H1 (cell line): ENCODE data around the gene HMCN1. TPM values are rescaled to one million over a fixed set of nuclear protein-coding genes. Genes with fewer than 3 reads are reported as not detected.
A peak's percentile ranks its signal among the peaks of the same experiment; 100 is the strongest.

Experiments
- CTCF ChIA-PET: fragments of 300-600 bp; sonication (Branson Sonifier 250); formaldehyde crosslinking; loops from one replicate; lab custom pipeline; 2021; ENCODE audit not compliant: partially characterized antibody; lab: Charles Lee
- POLR2A ChIA-PET: fragments of 300-600 bp; sonication (Branson Sonifier 250); formaldehyde crosslinking; loops from one replicate; lab custom pipeline; 2021; ENCODE audit warnings: inconsistent platforms; ENCODE audit not compliant: partially characterized antibody; lab: Charles Lee
- DNase-seq, 2 experiments: peaks; one replicate each; pipeline versions ENCODE4 v3.0.0 to v3.0.0-alpha.2; 2010 to 2022; ENCODE audit warnings: low spot score in 2 of 2, low read depth in 1 of 2, mixed read lengths in 1 of 2
- FAIRE-seq: peaks from 2 replicates; lab custom pipeline; 2011; peaks lifted over from hg19 to GRCh38; lab: Jason Lieb, UNC
- H2AFZ ChIP-seq: 2 replicates; pipeline ENCODE4 v1.8.1; 2012; ENCODE audit warnings: low read length, inconsistent platforms
- H2AK5ac ChIP-seq: 2 replicates; pipeline ENCODE4 v1.6.1; 2013; ENCODE audit warnings: low read depth, low read length
- H2BK120ac ChIP-seq: replicated peaks from 2 replicates; pipeline ENCODE3; 2013; ENCODE audit warnings: low read depth, low read length, inconsistent platforms
- H2BK12ac ChIP-seq: 2 replicates; pipeline ENCODE4 v1.6.1; 2013; ENCODE audit warnings: low read depth, low read length
- H2BK15ac ChIP-seq: 2 replicates; pipeline ENCODE4 v1.6.1; 2013; ENCODE audit warnings: low read length
- H2BK20ac ChIP-seq: 2 replicates; pipeline ENCODE4 v1.6.1; 2013; ENCODE audit warnings: low read length
- H2BK5ac ChIP-seq: 2 replicates; pipeline ENCODE4 v1.6.1; 2013; ENCODE audit warnings: low read depth, low read length
- H3K14ac ChIP-seq: 2 replicates; pipeline ENCODE4 v1.6.1; 2013; ENCODE audit warnings: inconsistent platforms; ENCODE audit not compliant: insufficient read length
- H3K18ac ChIP-seq: 2 replicates; pipeline ENCODE4 v1.6.1; 2013; ENCODE audit warnings: low read length; ENCODE audit errors: extremely low read depth
- H3K23ac ChIP-seq: 2 replicates; pipeline ENCODE4 v1.6.1; 2013; ENCODE audit warnings: inconsistent platforms; ENCODE audit not compliant: insufficient read length
- H3K23me2 ChIP-seq: 2 replicates; pipeline ENCODE4 v1.6.1; 2013; ENCODE audit warnings: low read depth, low read length
- H3K27ac ChIP-seq: 2 replicates; pipeline ENCODE4 v1.6.1; 2011; ENCODE audit warnings: low read depth, low read length, inconsistent platforms
- H3K27me3 ChIP-seq, 4 experiments: replicated peaks in 1 of 4; 1 replicate in 1 of 4; 2 replicates in 3 of 4; pipeline versions ENCODE4 v1.6.1 to v1.8.1; 2011 to 2013; ENCODE audit warnings: low read length in 3 of 4, mild to moderate bottlenecking in 3 of 4, inconsistent platforms in 2 of 4, mixed read lengths in 2 of 4, moderate library complexity in 1 of 4; ENCODE audit not compliant: control insufficient read depth in 3 of 4, insufficient read depth in 3 of 4; ENCODE audit errors: extremely low read depth in 1 of 4
- H3K36me3 ChIP-seq, 4 experiments: 2 replicates each; pipeline versions ENCODE4 v1.6.1 to v1.8.1; 2011 to 2013; ENCODE audit warnings: mild to moderate bottlenecking in 4 of 4, low read length in 3 of 4, moderate library complexity in 2 of 4, control low read depth in 1 of 4, inconsistent platforms in 1 of 4; ENCODE audit not compliant: insufficient read depth in 4 of 4, control insufficient read depth in 2 of 4
- H3K4ac ChIP-seq: replicated peaks from 2 replicates; pipeline ENCODE3; 2013; ENCODE audit warnings: low read length, low read depth, mixed read lengths, inconsistent platforms; ENCODE audit not compliant: insufficient read length
- H3K4me1 ChIP-seq, 4 experiments: replicated peaks in 1 of 4; 1 replicate in 1 of 4; 2 replicates in 3 of 4; pipeline versions ENCODE4 v1.6.1 to v1.8.1; 2011 to 2013; ENCODE audit warnings: low read length in 3 of 4, inconsistent platforms in 2 of 4, mixed read lengths in 1 of 4; ENCODE audit not compliant: insufficient read depth in 4 of 4, control insufficient read depth in 3 of 4
- H3K4me2 ChIP-seq, 2 experiments: 2 replicates each; pipeline versions ENCODE4 v1.6.1 to v1.8.1; 2011 to 2013; ENCODE audit warnings: low read depth in 2 of 2, low read length in 2 of 2, control low read depth in 1 of 2, inconsistent platforms in 1 of 2, mild to moderate bottlenecking in 1 of 2; ENCODE audit not compliant: insufficient read depth in 1 of 2
- H3K4me3 ChIP-seq, 4 experiments: fragments of 200-600, 300-600 bp in 1 of 4; sonication (generic), shearing (Covaris generic), sonication (Bioruptor Twin) in 1 of 4; 2 replicates each; pipeline versions ENCODE4 v1.5.1 to v1.8.1; 2011 to 2016; ENCODE audit warnings: low read length in 4 of 4, low read depth in 3 of 4, control low read depth in 2 of 4, inconsistent platforms in 2 of 4, mild to moderate bottlenecking in 2 of 4, mixed read lengths in 1 of 4, moderate library complexity in 1 of 4; ENCODE audit not compliant: insufficient read depth in 2 of 4; ENCODE audit errors: extremely low read depth in 1 of 4
- H3K56ac ChIP-seq: replicated peaks from 2 replicates; pipeline ENCODE3; 2013; ENCODE audit warnings: low read depth, mild to moderate bottlenecking, mixed read lengths, low read length, inconsistent platforms; ENCODE audit not compliant: insufficient read length
- H3K79me1 ChIP-seq: 2 replicates; pipeline ENCODE4 v1.6.1; 2013; ENCODE audit warnings: low read depth, low read length, control low read depth
- H3K79me2 ChIP-seq, 2 experiments: 2 replicates each; pipeline versions ENCODE4 v1.6.1 to v1.8.1; 2012 to 2013; ENCODE audit warnings: low read length in 2 of 2, mild to moderate bottlenecking in 2 of 2, inconsistent platforms in 1 of 2; ENCODE audit not compliant: insufficient read depth in 2 of 2, control insufficient read depth in 1 of 2
- H3K9ac ChIP-seq, 4 experiments: replicated peaks in 1 of 4; 1 replicate in 1 of 4; 2 replicates in 3 of 4; pipeline versions ENCODE4 v1.6.1 to v1.8.1; 2011 to 2013; ENCODE audit warnings: low read depth in 3 of 4, low read length in 3 of 4, control low read depth in 2 of 4, mild to moderate bottlenecking in 2 of 4, moderate library complexity in 2 of 4, inconsistent platforms in 1 of 4; ENCODE audit errors: extremely low read depth in 1 of 4
- H3K9me3 ChIP-seq, 2 experiments: 2 replicates each; pipeline versions ENCODE4 v1.6.1 to v1.8.1; 2012 to 2013; ENCODE audit warnings: mild to moderate bottlenecking in 2 of 2, moderate library complexity in 2 of 2, control low read depth in 1 of 2, inconsistent platforms in 1 of 2, low read depth in 1 of 2, low read length in 1 of 2, mixed read lengths in 1 of 2; ENCODE audit not compliant: insufficient read depth in 2 of 2
- H4K20me1 ChIP-seq, 2 experiments: replicated peaks in 1 of 2; 2 replicates each; pipeline versions ENCODE3 to v1.8.1; 2011 to 2013; ENCODE audit warnings: inconsistent platforms in 2 of 2, low read length in 2 of 2, mild to moderate bottlenecking in 1 of 2; ENCODE audit not compliant: insufficient read depth in 2 of 2, control insufficient read depth in 1 of 2
- H4K5ac ChIP-seq: 2 replicates; pipeline ENCODE4 v1.6.1; 2013; ENCODE audit warnings: low read length, low read depth, mixed read lengths, inconsistent platforms; ENCODE audit not compliant: insufficient read length
- H4K8ac ChIP-seq: 2 replicates; pipeline ENCODE4 v1.8.0; 2013; ENCODE audit warnings: mild to moderate bottlenecking, moderate library complexity, low read length, inconsistent platforms; ENCODE audit not compliant: insufficient read depth; ENCODE audit errors: extremely low read depth
- H4K91ac ChIP-seq: replicated peaks from 2 replicates; pipeline ENCODE3; 2013; ENCODE audit warnings: low read length, mixed read lengths, inconsistent platforms; ENCODE audit not compliant: insufficient read length
- KDM1A ChIP-seq: fragments of 200-600, 300-600 bp; sonication (generic); IDR thresholded peaks from 2 replicates; pipeline ENCODE4 v1.7.1; 2016; ENCODE audit warnings: mild to moderate bottlenecking, low read length, borderline replicate concordance
- RAD21 ChIP-seq, 2 experiments: IDR thresholded peaks in 1 of 2; conservative IDR thresholded peaks in 1 of 2; 2 replicates each; pipeline ENCODE4 v1.6.1; 2011; ENCODE audit warnings: low read depth in 2 of 2, low read length in 2 of 2, improper control_type of control experiment in 1 of 2, inconsistent platforms in 1 of 2, mild to moderate bottlenecking in 1 of 2, moderate library complexity in 1 of 2
- WGBS, 2 experiments: shearing (Covaris generic) in 1 of 2; methylation state at CpG; one replicate each; pipeline versions ENCODE4 v1.1.6 to v1.1.7; 2013 to 2015; ENCODE audit warnings: low lambda C conversion rate in 2 of 2, mixed read lengths in 2 of 2, inconsistent platforms in 1 of 2, low coverage in 1 of 2, missing lambda C conversion rate in 1 of 2; ENCODE audit not compliant: insufficient replicate concordance in 2 of 2, insufficient coverage in 1 of 2, insufficient read length in 1 of 2; ENCODE audit errors: extremely low coverage in 1 of 2, missing lambda C conversion rate in 1 of 2; 5-methylcytosine and 5-hydroxymethylcytosine counted together
- polyA plus RNA-seq, 7 experiments: library from polyadenylated mRNA; depleted of rRNA in 3 of 7; stranded (reverse) in 5 of 7; unstranded in 2 of 7; fragments of >200 nt in 5 of 7; fragments of 200-250 nt in 2 of 7; gene quantifications; 1 replicate in 5 of 7; 2 replicates in 1 of 7; 4 replicates in 1 of 7; pipeline versions ENCODE4 v1.2.1 to v1.2.3, GENCODE V29; 2011 to 2013; ENCODE audit warnings: missing spikeins in 2 of 7, mixed read lengths in 2 of 7
- total RNA-seq: library from RNA; stranded (reverse); fragmentation: NEBNext Ultra II Directional; extraction: Animal tissue kit (Norgen Biotek cat#: 25700); gene quantifications from 2 replicates; pipeline ENCODE4 v1.2.1, GENCODE V29; 2021
- TF ChIP-seq, protein P1 (sequence below), 3 experiments: IDR thresholded peaks; 1 replicate in 2 of 3; 2 replicates in 1 of 3; pipeline versions ENCODE4 v1.5.1 to v1.6.1; 2011; ENCODE audit warnings: low read length in 3 of 3, mild to moderate bottlenecking in 3 of 3, inconsistent platforms in 2 of 3, low read depth in 1 of 3, moderate library complexity in 1 of 3; ENCODE audit not compliant: insufficient read depth in 1 of 3; ENCODE audit errors: control extremely low read depth in 1 of 3

Gene HMCN1
- total and polyA plus RNA-seq, 2 of the 8 experiments (the other 6 are each of a cell fraction or from before 2014, with no cell fraction given) = 13.8 to 14.6 TPM

DNA sequence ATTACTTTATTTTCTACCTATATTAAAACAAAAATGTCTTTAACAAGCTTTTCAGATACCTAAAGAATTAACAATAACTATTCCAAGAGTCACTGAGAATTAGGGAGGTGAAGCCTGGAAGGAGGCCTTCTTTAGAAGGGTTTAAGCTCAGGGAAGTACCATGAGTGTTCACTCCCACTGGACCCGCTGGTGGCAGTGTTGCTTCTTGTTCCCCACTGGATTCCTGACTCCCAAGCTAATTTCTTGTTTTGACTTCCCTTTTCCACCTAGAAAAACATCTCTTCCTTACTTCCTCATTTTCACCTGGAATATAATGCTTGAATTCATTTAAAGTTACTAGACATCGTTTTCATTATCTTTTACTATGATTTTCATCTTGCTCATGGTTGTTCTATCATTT, 264.2 kb downstream of the HMCN1 start:
- Histone ChIP-seq H3K4me2 (no peak overlapping the region), H3K23ac (no peak overlapping the region), H3K14ac (no peak overlapping the region), H3K18ac (no peak overlapping the region), H2AFZ (no peak overlapping the region), H4K20me1 (peaks cover 0 to 1% of the 10 kb centered on the region in 2 experiments), H2BK12ac (no peak overlapping the region), H3K79me1 (no peaks in the 10 kb centered on the region), H3K4me1 (no peaks in the 10 kb centered on the region), H4K91ac (no peak overlapping the region), H3K9me3 (no peaks in the 10 kb centered on the region), H3K56ac (no peak overlapping the region), H4K8ac (no peak overlapping the region), H3K9ac (no peak overlapping the region), H3K27ac (no peak overlapping the region), H3K4me3 (no peak overlapping the region), H2AK5ac (no peak overlapping the region), H3K36me3 (no peaks in the 10 kb centered on the region), H2BK5ac (no peak overlapping the region), H2BK20ac (no peak overlapping the region), H2BK15ac (no peak overlapping the region), H2BK120ac (no peak overlapping the region), H3K23me2 (no peaks in the 10 kb centered on the region), H3K79me2 (no peaks in the 10 kb centered on the region), H3K27me3 (no peaks in the 10 kb centered on the region), H4K5ac (no peak overlapping the region), H3K4ac (no peak overlapping the region)
- FAIRE-seq = no peak
- TF ChIP-seq KDM1A = no peak
- TF ChIP-seq, protein P1, sequence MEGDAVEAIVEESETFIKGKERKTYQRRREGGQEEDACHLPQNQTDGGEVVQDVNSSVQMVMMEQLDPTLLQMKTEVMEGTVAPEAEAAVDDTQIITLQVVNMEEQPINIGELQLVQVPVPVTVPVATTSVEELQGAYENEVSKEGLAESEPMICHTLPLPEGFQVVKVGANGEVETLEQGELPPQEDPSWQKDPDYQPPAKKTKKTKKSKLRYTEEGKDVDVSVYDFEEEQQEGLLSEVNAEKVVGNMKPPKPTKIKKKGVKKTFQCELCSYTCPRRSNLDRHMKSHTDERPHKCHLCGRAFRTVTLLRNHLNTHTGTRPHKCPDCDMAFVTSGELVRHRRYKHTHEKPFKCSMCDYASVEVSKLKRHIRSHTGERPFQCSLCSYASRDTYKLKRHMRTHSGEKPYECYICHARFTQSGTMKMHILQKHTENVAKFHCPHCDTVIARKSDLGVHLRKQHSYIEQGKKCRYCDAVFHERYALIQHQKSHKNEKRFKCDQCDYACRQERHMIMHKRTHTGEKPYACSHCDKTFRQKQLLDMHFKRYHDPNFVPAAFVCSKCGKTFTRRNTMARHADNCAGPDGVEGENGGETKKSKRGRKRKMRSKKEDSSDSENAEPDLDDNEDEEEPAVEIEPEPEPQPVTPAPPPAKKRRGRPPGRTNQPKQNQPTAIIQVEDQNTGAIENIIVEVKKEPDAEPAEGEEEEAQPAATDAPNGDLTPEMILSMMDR (IDR thresholded peaks at IDR 0.05; ENCODE audit: control extremely low read depth in 1 of 3, insufficient read depth in 1 of 3, low read depth in 1 of 3, low read length in 3 of 3) = peak in 1 of 3 experiments; percentile 7; a peak in 1 of 4 replicates
- TF ChIP-seq RAD21 (IDR thresholded peaks at IDR 0.05 in 1 of 2, conservative IDR thresholded peaks at IDR 0.05 in 1 of 2; ENCODE audit: low read depth in 2 of 2, low read length in 2 of 2) = peak; percentile 23 to 31; a peak in 3 of 4 replicates
- no peak for DNase-seq
- 87% methylated on average over 2 of the region's 2 CpGs; no CpG with 5 or more reads in 1 of the 2 experiments for WGBS, 2 experiments
- POLR2A ChIA-PET = no interaction called here
- CTCF ChIA-PET = no interaction called here
